HG03442 (cell line): ENCODE data around the gene SLC7A7.
"Not testable (repeated sequence)": the region's sequence is repeated elsewhere in the genome, so short reads cannot be mapped to it uniquely, and the experiment has no call there.

Experiments used
- ATAC-seq: cut with Tn5 transposase; IDR thresholded peaks from one replicate; pipeline ENCODE4 v1.9.1; 2021; ENCODE audit warnings: mild to moderate bottlenecking, moderate library complexity; ENCODE audit not compliant: unreplicated experiment

Gene SLC7A7

DNA sequence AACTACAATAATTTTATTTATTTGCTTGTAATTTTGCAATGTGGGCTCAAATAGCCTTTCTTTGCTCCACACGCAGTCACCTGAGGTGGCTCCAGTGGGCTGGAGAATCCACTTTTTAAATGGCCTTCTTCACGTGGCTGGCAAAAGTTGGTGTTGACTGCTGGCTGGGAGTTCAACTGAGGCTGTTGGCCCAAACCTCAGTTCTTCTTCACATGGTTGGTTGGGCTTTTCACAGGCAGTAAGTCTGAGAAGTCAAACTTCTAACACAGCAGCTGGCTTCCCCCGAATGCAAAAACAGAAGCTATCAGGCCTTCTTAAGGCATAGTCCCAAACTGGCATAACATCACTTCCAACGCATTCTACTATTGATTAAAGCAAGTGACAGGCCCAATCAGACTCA, 50.9 kb downstream of the SLC7A7 start:
- ATAC-seq, result no peak

DNA sequence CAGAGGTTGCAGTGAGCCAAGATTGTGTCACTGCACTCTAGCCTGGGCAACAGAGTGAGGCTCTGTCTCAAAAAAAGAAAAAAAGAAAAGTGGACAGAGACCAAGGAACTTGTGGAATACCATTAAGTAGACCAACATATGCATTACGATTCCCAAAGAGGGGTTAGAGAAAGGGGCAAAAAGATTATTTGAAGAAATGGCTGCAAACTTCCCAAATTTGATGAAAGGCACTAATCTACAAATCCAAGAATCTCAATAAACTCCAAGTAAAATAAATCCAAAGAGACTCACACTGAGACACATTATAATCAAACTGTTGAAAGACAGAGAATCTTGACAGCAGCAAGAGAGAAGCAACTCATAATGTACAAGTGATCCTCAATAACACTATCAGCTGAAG, 53.5 kb downstream of the SLC7A7 start:
- ATAC-seq, result no peak

DNA sequence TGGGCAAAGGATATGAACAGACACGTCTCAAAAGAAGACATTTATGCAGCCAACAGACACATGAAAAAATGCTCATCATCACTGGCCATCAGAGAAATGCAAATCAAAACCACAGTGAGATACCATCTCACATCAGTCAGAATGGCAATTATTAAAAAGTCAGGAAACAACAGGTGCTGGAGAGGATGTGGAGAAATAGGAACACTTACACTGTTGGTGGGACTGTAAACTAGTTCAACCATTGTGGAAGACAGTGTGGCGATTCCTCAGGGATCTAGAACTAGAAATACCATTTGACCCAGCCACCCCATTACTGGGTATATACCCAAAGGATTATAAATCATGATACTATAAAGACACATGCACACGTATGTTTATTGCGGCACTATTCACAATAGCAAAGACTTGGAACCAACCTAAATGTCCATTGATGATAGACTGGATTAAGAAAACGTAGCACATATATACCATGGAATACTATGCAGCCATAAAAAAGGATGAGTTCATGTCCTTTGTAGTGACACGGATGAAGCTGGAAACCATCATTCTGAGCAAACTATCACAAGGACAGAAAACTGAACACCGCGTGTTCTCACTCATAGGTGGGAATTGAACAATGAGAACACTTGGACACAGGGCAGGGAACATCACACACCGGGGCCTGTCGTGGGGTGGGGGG, 57.1 kb downstream of the SLC7A7 start:
- not testable (repeated sequence) for ATAC-seq

DNA sequence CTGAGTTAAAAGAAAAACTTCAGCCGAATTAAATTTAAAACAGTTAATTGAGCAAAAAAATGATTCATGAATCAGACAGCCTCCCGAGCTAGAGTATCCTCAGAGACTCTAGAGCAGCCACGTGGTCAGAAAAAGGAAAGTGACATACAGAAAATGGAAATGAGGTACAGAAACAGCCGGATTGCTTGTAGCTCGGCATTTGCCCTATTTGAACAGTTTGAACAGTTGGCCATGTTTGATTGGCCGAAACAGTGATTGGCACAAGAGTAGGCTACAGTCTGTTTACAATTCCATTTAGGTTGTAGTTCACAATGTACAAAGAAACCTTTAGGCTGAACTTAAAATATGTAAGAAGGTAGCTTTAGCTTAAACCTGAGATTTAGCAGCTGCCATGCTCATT, 61.6 kb downstream of the SLC7A7 start:
- no peak for ATAC-seq

DNA sequence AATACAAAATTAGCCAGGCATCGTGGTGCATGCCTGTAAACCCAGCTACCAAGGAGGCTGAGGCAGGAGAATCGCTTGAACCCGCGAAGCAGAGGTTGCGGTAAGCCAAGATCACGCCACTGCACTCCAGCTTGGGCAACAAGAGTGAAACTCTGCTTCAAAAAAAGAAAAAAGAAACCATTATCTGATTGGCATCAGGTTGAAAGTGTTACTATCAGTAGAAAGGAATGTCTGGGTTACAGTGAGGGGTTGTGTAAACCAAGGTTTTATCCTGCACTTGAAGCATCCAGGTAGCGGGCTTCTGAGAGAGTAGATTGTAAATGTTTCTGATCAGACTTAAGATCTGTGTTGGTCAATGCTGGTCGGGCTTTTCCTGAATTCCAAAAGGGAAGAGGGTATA, 62.8 kb downstream of the SLC7A7 start:
- no peak for ATAC-seq

DNA sequence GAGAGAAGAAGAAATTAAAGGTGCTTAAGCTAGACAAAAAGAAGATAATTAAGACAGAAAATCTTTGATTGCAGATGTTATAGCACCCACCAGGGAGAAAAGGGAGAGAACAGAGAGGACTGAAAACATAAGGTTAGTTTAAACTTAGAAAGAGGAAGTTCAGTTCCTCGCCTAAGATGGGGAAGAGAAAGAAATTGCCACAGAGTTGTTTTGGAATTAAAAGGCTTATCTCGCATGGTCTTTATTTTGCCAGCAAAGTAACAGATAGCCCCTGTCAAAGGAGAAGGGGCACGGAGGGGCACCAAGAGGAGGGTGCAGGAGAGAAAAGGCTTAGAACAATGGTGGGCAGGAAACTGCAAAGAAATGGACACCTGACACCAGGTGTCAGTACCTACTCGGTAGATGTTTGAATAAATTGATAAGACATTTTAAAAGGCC, 66.6 kb downstream of the SLC7A7 start:
- ATAC-seq, result no peak

DNA sequence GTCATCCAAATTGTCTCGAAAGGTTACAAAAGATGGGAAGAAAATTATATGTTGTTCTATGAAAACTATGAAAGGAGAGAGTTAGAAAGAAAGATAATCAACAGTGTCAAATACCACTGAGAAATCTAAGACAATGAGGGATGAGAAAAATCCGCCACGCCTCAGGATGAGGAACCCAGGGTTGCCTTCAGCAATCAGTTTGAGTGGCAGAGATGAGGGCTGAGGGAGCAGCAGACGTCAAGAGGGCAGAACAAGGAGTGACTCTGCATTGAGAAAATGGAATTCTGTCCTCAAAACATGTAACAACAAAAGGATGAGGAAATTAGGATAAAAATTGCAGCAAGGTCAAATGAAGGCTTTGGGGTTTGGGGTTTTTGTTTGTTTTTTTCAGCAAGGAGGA, 67.0 kb downstream of the SLC7A7 start:
- ATAC-seq, result no peak

DNA sequence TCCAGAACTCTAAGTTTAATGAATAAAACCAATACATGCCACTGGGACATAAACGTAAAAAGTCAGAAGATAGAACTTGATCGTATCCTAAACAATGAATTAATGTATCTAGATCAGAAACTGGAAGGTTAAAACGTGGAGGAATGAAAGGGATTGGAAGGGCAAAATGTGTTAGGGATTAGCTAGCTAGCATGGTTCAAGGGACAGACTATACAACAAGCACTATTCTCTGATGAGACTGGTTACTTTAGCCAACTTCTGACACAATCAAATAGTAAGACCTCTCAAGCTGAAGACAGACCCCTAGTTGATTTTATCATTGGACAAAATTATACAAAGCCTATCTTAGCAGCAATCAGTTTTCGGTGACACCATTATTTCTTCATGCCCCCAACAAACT, 67.5 kb downstream of the SLC7A7 start:
- ATAC-seq, result no peak

DNA sequence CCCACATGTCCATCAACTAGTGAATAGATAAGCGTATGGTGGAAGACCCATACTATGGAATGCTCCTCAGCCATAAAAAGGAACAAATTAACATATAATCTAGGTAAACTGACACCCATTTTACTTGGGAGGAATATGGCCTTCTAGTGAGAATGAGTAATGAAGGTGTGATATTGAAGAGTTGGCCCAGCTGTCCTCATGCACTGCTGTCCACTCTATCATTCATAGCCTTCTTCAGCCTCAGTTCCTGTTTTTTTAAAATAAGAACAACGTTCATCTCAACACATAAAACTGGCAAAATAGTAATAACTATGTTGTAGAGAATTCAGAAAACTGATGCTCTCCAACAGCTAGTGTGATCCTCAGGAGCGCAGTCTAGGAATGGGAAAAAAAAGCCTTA, 75.2 kb downstream of the SLC7A7 start:
- no peak for ATAC-seq

DNA sequence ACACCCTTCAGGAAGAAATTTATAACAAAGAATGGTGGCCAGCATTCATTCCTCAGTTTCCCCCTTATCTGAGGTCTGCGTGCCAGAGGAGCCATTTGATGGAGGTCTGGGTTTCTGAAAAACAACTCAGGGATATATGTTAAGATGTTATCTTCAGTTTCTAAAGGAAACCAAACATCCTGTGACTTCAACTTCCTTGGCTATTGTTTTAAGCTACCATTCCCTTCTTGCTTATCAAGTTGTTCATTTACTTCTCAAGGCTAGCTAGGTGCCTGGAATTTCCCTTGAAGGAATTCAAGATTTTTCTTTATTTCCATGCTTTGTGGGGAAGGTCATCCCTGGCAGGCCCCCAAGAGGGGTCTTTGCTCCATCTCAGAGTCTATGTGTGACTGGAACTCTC, 75.8 kb downstream of the SLC7A7 start:
- no peak for ATAC-seq

DNA sequence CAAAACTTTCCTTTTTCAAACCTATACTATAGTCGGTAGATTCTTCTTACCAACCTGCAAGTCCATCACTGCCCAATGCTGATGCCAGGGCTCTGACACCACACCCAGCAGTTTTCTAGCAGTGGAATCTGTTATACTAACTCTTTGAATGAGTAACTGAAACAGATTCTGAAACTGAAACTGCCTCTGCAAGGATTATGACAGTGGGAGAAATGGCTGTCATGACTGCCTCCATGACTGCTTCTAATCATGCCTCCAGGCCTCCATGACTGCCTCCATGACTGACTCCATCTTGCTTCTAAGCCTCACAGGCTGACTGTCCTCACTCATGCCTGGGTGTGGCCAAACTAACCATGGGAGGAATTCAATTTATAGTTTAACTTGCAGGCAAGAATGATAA, 78.2 kb downstream of the SLC7A7 start:
- ATAC-seq, result peak; percentile 76

DNA sequence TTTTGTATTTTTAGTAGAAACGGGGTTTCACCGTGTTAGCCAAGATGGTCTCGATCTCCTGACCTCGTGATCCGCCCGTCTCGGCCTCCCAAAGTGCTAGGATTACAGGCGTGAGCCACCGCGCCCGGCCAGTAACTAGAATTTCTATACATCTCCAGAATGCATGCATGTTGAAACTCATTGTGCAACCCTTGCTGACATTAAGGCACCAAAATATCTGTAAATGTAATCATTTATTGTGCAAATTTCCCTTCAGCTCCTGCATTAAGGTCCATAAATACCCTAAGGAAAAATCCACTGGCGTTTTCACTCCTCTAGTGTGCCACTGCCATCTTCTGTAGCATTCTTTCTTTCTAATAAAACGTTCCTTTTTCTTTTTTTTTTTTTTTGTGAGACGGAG, 78.9 kb downstream of the SLC7A7 start:
- ATAC-seq, result not testable (repeated sequence)

DNA sequence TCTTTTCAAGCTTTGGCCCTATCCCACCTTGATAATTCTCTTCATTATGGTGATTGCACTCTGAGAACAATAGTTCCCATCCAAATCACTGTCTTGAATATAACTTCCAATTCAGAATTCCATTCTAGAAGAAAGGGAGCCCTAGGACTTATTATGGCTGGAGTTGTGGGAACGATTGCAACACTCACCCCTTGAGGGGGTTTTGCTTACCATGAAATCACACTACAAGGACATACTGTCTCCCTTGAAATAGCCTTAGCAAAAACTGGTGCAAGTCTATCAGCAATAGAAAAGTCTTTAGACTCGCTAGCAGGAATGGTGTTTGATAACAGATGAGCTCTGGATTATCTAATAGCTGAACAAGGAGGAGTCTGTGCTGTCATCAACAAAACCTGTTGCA, 80.1 kb downstream of the SLC7A7 start:
- ATAC-seq, result no peak

DNA sequence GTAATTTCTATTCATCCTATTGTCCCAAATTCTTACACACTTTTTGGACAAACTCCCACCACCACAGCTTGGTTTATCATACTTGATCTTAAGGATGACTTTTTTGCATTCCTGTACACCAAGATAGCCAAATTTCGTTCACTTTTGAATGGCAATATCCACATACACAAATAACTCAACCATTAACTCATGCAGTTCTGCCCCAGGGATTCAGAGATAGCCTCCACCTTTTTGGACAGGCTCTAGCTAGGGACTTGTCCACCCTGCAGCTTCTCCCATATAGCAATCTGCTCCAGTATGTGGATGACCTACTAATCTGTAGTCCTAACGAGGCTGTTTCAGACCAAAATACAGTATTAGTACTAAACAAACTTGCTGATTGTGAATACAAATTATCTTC, 81.4 kb downstream of the SLC7A7 start:
- ATAC-seq, result no peak

DNA sequence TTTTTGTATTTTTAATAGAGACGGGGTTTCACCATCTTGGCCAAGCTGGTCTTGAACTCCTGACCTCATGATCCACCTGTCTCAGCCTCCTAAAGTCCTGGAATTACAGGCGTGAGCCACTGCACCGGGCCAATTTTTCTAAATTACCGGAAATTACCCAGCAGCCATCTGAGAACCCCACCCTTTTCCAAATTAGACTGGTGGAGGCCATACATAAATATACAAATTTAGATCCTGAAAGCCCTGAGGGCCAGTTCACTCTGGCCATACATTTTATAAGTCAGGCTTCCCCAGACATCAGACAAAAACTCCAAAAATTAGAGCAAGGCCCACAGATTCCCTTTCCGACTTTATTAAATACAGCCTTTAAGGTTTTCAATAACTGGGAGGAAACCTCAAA, 83.2 kb downstream of the SLC7A7 start:
- ATAC-seq, result not testable (repeated sequence)

DNA sequence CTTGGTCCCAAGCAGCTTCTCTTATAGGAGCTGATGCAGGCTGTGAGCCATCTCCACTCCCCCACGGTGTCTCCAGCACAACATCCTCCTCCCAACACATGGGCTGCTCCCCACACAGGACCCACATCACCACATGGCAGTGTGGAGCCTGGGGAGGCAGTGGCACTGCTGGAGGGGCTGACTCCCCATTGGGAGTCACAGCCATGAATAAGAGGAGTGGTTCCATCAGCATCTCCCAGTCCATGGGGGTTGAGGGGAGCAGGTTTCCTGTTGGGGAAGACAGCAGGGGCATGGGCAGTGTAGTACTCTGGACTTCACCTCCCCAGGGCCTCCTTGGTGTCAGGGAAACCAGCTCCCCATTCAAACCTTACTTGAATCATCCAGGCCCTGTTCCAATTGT, 89.2 kb downstream of the SLC7A7 start:
- ATAC-seq, result no peak

DNA sequence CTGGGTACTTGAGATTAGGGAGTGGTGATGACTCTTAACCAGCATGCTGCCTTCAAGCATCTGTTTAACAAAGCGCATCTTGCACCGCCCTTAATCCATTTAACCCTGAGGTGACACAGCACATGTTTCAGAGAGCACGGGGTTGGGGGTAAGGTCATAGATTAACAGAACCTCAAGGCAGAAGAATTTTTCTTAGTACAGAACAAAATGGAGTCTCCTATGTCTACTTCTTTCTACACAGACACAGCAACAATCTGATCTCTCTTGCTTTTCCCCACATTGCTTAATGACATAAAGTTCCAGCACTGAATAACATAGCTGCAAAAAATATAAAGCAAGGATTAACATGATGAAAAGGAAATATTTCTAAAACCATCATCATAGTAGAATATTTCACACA, 89.9 kb downstream of the SLC7A7 start:
- ATAC-seq, result not testable (repeated sequence)

DNA sequence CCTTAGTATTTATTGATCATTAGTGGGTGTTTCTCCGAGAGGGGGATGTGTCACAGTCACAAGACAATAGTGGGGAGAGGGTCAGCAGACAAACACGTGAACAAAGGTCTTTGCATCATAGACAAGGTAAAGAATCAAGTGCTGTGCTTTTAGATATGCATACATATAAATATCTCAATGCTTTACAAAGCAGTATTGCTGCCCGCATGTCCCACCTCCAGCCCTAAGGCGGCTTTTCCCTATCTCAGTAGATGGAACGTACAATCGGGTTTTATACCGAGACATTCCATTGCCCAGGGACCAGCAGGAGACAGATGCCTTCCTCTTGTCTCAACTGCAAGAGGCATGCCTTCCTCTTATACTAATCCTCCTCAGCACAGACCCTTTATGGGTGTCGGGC, 90.4 kb downstream of the SLC7A7 start:
- not testable (repeated sequence) for ATAC-seq

DNA sequence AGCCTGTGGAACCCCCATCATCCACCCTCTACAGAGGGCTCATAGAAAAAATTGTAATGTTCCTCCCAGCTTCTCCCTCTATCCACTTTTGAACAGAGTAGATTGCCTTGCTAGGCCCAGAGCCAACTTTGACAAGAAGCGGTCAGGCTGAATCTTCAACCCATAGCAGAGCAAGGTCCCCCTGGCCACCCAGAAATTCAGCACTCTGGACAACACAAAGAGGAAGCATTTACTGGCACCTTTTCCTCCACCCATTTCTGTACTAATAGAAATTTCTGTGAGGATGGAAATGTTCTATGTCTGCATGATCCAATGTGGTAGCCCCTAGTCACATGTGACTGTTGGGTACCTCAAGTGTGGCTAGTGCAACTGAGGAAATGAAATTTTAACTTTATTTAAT, 91.4 kb downstream of the SLC7A7 start:
- ATAC-seq, result no peak
